K562 (cell line): ENCODE data around the gene FMO3. TPM values are rescaled to one million over a fixed set of nuclear protein-coding genes. Genes with fewer than 3 reads are reported as not detected.

Source experiments
- ATAC-seq: fragments of 200-7000 bp; cut with Tn5 transposase; 3 replicates; pipeline ENCODE4 v1.9.1; 2020; ENCODE audit warnings: moderate library complexity
- BruUV-seq: library from RNA; stranded (reverse); fragments of 400-500 nt; replicated peaks from 2 replicates; lab custom pipeline; 2021; lab: Mats Ljungman, UMichigan
- CTCF ChIA-PET: fragments of 300-600 bp; formaldehyde crosslinking; extraction: SDS; loops from one replicate; lab custom pipeline; 2021; ENCODE audit warnings: low intra/inter-chr PET ratio; lab: Yijun Ruan, JAX
- POLR2A ChIA-PET: fragments of 300-600, 350-650 bp; sonication (Branson Sonifier 250); formaldehyde crosslinking; extraction: SDS; loops from one replicate; lab custom pipeline; 2021; ENCODE audit warnings: antibody characterized with exemption, inconsistent platforms; lab: Yijun Ruan, JAX
- DNase-seq, 4 experiments: peaks; one replicate each; pipeline versions ENCODE4 v3.0.0 to v3.0.0-alpha.2; 2011 to 2018; ENCODE audit warnings: low spot score in 3 of 4, mixed read lengths in 3 of 4; ENCODE audit errors: extremely low read depth in 1 of 4
- FAIRE-seq: peaks from 2 replicates; lab custom pipeline; 2011; peaks lifted over from hg19 to GRCh38; lab: Jason Lieb, UNC
- H2AFZ ChIP-seq: 2 replicates; pipeline ENCODE4 v1.6.0; 2011; ENCODE audit warnings: low read depth, low read length, control low read depth, inconsistent platforms
- H3K27ac ChIP-seq: fragments of 200-600 bp; 3 replicates; pipeline ENCODE4 v1.8.0; 2011; ENCODE audit warnings: low read depth, mild to moderate bottlenecking, control low read depth, inconsistent platforms, low read length, moderate library complexity, mixed read lengths; ENCODE audit errors: extremely low read depth
- H3K27me3 ChIP-seq, 2 experiments: fragments of 300-600 bp in 1 of 2; 2 replicates in 1 of 2; 3 replicates in 1 of 2; pipeline versions ENCODE4 v1.6.0 to v1.8.0; 2011; ENCODE audit warnings: inconsistent platforms in 2 of 2, low read length in 2 of 2, mild to moderate bottlenecking in 1 of 2, mixed read lengths in 1 of 2, moderate library complexity in 1 of 2; ENCODE audit not compliant: control insufficient read depth in 2 of 2, insufficient read depth in 2 of 2
- H3K36me3 ChIP-seq: fragments of 300-600 bp; 3 replicates; pipeline ENCODE4 v1.8.0; 2011; ENCODE audit warnings: mild to moderate bottlenecking, low read length, inconsistent platforms; ENCODE audit not compliant: control insufficient read depth, insufficient read depth
- H3K4me1 ChIP-seq, 2 experiments: fragments of 200-600 bp in 1 of 2; replicated peaks in 1 of 2; 2 replicates in 1 of 2; 3 replicates in 1 of 2; pipeline versions ENCODE4 v1.5.1 to v1.8.0; 2011; ENCODE audit warnings: inconsistent platforms in 2 of 2, low read length in 2 of 2, mild to moderate bottlenecking in 1 of 2, mixed read lengths in 1 of 2, moderate library complexity in 1 of 2; ENCODE audit not compliant: control insufficient read depth in 2 of 2, insufficient read depth in 2 of 2
- H3K4me2 ChIP-seq: 2 replicates; pipeline ENCODE4 v1.6.1; 2011; ENCODE audit warnings: low read length, control low read depth, inconsistent platforms, mixed read lengths; ENCODE audit not compliant: insufficient read depth
- H3K4me3 ChIP-seq: fragments of 200-600 bp; sonication (generic), shearing (Covaris generic); 2 replicates; pipeline ENCODE4 v1.5.1; 2016; ENCODE audit warnings: control low read depth, inconsistent platforms
- H3K79me2 ChIP-seq: fragments of 200-600 bp; 3 replicates; pipeline ENCODE4 v1.8.0; 2011; ENCODE audit warnings: low read length, inconsistent platforms; ENCODE audit not compliant: control insufficient read depth, insufficient read depth
- H3K9ac ChIP-seq, 2 experiments: 2 replicates each; pipeline versions ENCODE4 v1.6.0 to v1.6.1; 2011; ENCODE audit warnings: low read depth in 2 of 2, low read length in 2 of 2, control low read depth in 1 of 2, inconsistent platforms in 1 of 2, mild to moderate bottlenecking in 1 of 2, mixed read lengths in 1 of 2; ENCODE audit not compliant: insufficient read depth in 1 of 2
- H3K9me1 ChIP-seq: one replicate; pipeline ENCODE4 v1.6.0; 2011; ENCODE audit warnings: inconsistent platforms, mild to moderate bottlenecking, low read length, moderate library complexity; ENCODE audit not compliant: control insufficient read depth, insufficient read depth
- H3K9me3 ChIP-seq: replicated peaks from 2 replicates; pipeline ENCODE4 v1.5.1; 2011; ENCODE audit warnings: low read depth, low read length, inconsistent platforms; ENCODE audit not compliant: control insufficient read depth, insufficient read depth
- H4K20me1 ChIP-seq: replicated peaks from 2 replicates; pipeline ENCODE4 v1.6.1; 2011; ENCODE audit warnings: low read length, inconsistent platforms, mixed read lengths; ENCODE audit not compliant: control insufficient read depth, insufficient read depth
- ARID1B ChIP-seq: fragments of 450-650 bp; IDR thresholded peaks from 2 replicates; pipeline ENCODE4 v1.6.1; 2016; ENCODE audit warnings: antibody characterized with exemption, mild to moderate bottlenecking, inconsistent platforms
- EP400 ChIP-seq: fragments of 450-650 bp; IDR thresholded peaks from 2 replicates; pipeline ENCODE4 v1.6.1; 2017; ENCODE audit warnings: antibody characterized with exemption, mild to moderate bottlenecking, moderate library complexity
- GTF2F1 ChIP-seq: IDR thresholded peaks from 2 replicates; pipeline ENCODE4 v1.6.1; 2011; ENCODE audit warnings: low read depth, low read length, improper control_type of control experiment
- HMGN3 ChIP-seq: IDR thresholded peaks from 2 replicates; pipeline ENCODE4 v1.6.1; 2011; ENCODE audit warnings: borderline replicate concordance, low read depth, mild to moderate bottlenecking, mixed read lengths, low read length; ENCODE audit not compliant: insufficient read length; ENCODE audit errors: extremely low read depth
- HOXB6 ChIP-seq: fragments of 250-450 bp; sonication (Bioruptor Pico); IDR thresholded peaks from 2 replicates; pipeline ENCODE4 v1.5.1; 2022; ENCODE audit warnings: mild to moderate bottlenecking, borderline replicate concordance
- MCM3 ChIP-seq: fragments of 450-650 bp; IDR thresholded peaks from 2 replicates; pipeline ENCODE4 v1.6.1; 2016
- MYBL2 ChIP-seq, 2 experiments: fragments of 450-650 bp in 1 of 2; sonication (generic) in 1 of 2; formaldehyde crosslinking in 1 of 2; IDR thresholded peaks; 2 replicates each; pipeline versions ENCODE4 v1.6.1 to v1.8.1; 2017 to 2022; ENCODE audit warnings: borderline replicate concordance in 1 of 2, inconsistent platforms in 1 of 2, low read depth in 1 of 2, mild to moderate bottlenecking in 1 of 2, missing genetic modification reagents in 1 of 2, moderate library complexity in 1 of 2
- NELFE ChIP-seq: IDR thresholded peaks from 2 replicates; pipeline ENCODE4 v1.6.1; 2011; ENCODE audit warnings: mild to moderate bottlenecking; ENCODE audit not compliant: insufficient read depth, insufficient read length
- PHB2 ChIP-seq: fragments of 450-650 bp; IDR thresholded peaks from 2 replicates; pipeline ENCODE4 v1.6.1; 2017; ENCODE audit warnings: low read depth
- RFX5 ChIP-seq: IDR thresholded peaks from 2 replicates; pipeline ENCODE4 v1.6.1; 2011; ENCODE audit warnings: low read depth, mild to moderate bottlenecking, improper control_type of control experiment, low read length
- ZNF174 ChIP-seq: fragments of 250-450 bp; sonication (Bioruptor Pico); IDR thresholded peaks from 2 replicates; pipeline ENCODE4 v1.4.0; 2020; ENCODE audit warnings: mild to moderate bottlenecking
- ZNF764 ChIP-seq: fragments of 250-450 bp; sonication (Bioruptor Pico); IDR thresholded peaks from 2 replicates; pipeline ENCODE4 v1.4.0; 2020; ENCODE audit warnings: low read depth, mild to moderate bottlenecking, moderate library complexity
- ZSCAN29 ChIP-seq: fragments of 450-650 bp; IDR thresholded peaks from 2 replicates; pipeline ENCODE4 v1.6.1; 2017
- WGBS: fragments of 100-300 bp; shearing (Covaris generic); methylation state at CpG from one replicate; pipeline ENCODE4 v1.1.6; 2016; ENCODE audit warnings: low coverage, mixed read lengths; ENCODE audit not compliant: insufficient coverage; ENCODE audit errors: missing lambda C conversion rate; 5-methylcytosine and 5-hydroxymethylcytosine counted together
- in situ Hi-C: fragments of 300-500 bp; cut with MboI; formaldehyde crosslinking; loops from 4 replicates; pipeline ENCODE4 v1.15.0; 2018; ENCODE audit warnings: inconsistent platforms, mixed read lengths
- intact Hi-C: fragments of 100-400 bp; cut with micrococcal nuclease; formaldehyde crosslinking; loops from 2 replicates; pipeline ENCODE4 v1.14.2; 2022
- polyA plus RNA-seq, 8 experiments: library from polyadenylated mRNA; depleted of rRNA in 4 of 8; stranded (reverse) in 5 of 8; unstranded in 3 of 8; fragments of >200 nt; fragmentation: Nextera tagmentation in 2 of 8; fragmentation: Illumina TruSeq in 1 of 8; extraction: Ambion mirVana in 2 of 8; extraction: Trizol in 1 of 8; gene quantifications; 2 replicates each; pipeline versions ENCODE4 v1.2.1 to v1.2.3, GENCODE V29; 2011 to 2014; ENCODE audit warnings: inconsistent platforms in 1 of 8, missing spikeins in 1 of 8
- total RNA-seq, 7 experiments: library from RNA; depleted of rRNA in 6 of 7; stranded (reverse); fragments of >200 nt in 6 of 7; fragmentation: Illumina TruSeq in 2 of 7; extraction: Trizol in 2 of 7; gene quantifications; 2 replicates each; pipeline versions ENCODE4 v1.2.1 to v1.2.3, GENCODE V29; 2011 to 2021; ENCODE audit warnings: low replicate concordance in 1 of 7
- TF ChIP-seq, protein P1 (sequence below): sonication (generic); formaldehyde crosslinking; IDR thresholded peaks from 2 replicates; pipeline ENCODE4 v1.8.0; 2022; ENCODE audit warnings: mild to moderate bottlenecking, missing genetic modification reagents
- TF ChIP-seq, protein P2 (sequence below): fragments of 200-800 bp; sonication (Bioruptor generic); IDR thresholded peaks from 2 replicates; pipeline ENCODE4 v1.6.1; 2017; ENCODE audit warnings: missing genetic modification characterization, missing compliant biosample characterization
- TF ChIP-seq, protein P3 (sequence below): fragments of 250-450 bp; sonication (Bioruptor Pico); IDR thresholded peaks from 2 replicates; pipeline ENCODE4 v1.4.0; 2020; ENCODE audit warnings: mild to moderate bottlenecking, moderate library complexity

The FMO3 gene
- total and polyA plus RNA-seq, 9 of the 15 experiments (the other 6 are each of a cell fraction or from before 2014, with no cell fraction given) = not detected

DNA sequence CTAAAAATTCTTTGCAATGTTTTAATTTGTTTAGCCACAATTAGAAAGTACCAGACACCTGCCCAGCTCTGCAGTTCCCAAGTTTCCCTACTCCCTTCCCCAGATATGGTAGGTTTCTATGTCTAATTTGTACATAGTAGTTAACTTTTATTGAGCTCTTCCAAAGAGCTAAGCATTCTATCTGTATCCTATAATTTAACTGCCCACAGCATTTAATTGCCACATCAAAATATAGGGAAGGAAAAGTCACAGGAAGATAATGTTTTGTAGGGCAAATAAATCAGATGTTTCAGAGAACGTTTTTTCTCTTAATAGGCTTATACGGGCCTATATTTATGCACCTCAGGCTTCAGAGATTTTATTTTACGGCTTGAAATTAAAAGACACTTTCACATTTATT lies 15.7 kb upstream of the FMO3 start:
- Histone ChIP-seq H3K36me3 (no peaks in the 10 kb centered on the region), H3K9ac (no peak overlapping the region), H4K20me1 (no peaks in the 10 kb centered on the region), H3K9me1 (no peaks in the 10 kb centered on the region), H3K4me1 (no peaks in the 10 kb centered on the region), H3K27me3 (no peaks in the 10 kb centered on the region), H3K27ac (no peak overlapping the region), H3K4me2 (no peak overlapping the region), H3K4me3 (no peak overlapping the region)
- CTCF ChIA-PET = no interaction called here
- intact Hi-C loops = no loop called here
- DNase-seq = no peak
- POLR2A ChIA-PET = no interaction called here
- TF ChIP-seq, protein P1, sequence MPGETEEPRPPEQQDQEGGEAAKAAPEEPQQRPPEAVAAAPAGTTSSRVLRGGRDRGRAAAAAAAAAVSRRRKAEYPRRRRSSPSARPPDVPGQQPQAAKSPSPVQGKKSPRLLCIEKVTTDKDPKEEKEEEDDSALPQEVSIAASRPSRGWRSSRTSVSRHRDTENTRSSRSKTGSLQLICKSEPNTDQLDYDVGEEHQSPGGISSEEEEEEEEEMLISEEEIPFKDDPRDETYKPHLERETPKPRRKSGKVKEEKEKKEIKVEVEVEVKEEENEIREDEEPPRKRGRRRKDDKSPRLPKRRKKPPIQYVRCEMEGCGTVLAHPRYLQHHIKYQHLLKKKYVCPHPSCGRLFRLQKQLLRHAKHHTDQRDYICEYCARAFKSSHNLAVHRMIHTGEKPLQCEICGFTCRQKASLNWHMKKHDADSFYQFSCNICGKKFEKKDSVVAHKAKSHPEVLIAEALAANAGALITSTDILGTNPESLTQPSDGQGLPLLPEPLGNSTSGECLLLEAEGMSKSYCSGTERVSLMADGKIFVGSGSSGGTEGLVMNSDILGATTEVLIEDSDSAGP = no peak
- no peak for TF ChIP-seq NELFE
- TF ChIP-seq, protein P2, sequence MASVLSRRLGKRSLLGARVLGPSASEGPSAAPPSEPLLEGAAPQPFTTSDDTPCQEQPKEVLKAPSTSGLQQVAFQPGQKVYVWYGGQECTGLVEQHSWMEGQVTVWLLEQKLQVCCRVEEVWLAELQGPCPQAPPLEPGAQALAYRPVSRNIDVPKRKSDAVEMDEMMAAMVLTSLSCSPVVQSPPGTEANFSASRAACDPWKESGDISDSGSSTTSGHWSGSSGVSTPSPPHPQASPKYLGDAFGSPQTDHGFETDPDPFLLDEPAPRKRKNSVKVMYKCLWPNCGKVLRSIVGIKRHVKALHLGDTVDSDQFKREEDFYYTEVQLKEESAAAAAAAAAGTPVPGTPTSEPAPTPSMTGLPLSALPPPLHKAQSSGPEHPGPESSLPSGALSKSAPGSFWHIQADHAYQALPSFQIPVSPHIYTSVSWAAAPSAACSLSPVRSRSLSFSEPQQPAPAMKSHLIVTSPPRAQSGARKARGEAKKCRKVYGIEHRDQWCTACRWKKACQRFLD (CRISPR knock-in tag) = no peak
- TF ChIP-seq PHB2 = no peak
- no peak for TF ChIP-seq MYBL2 (IDR thresholded peaks at IDR 0.05; ENCODE audit: low read depth)
- TF ChIP-seq MYBL2 (CRISPR knock-in tag; IDR thresholded peaks at IDR 0.05; ENCODE audit: borderline replicate concordance) = no peak
- no peak for TF ChIP-seq RFX5
- no peak for TF ChIP-seq MCM3
- TF ChIP-seq HMGN3 = no peak
- TF ChIP-seq HOXB6 = no peak
- TF ChIP-seq ZSCAN29 = no peak
- TF ChIP-seq EP400 = no peak
- TF ChIP-seq ZNF174 = no peak
- TF ChIP-seq ARID1B = no peak
- TF ChIP-seq, protein P3, sequence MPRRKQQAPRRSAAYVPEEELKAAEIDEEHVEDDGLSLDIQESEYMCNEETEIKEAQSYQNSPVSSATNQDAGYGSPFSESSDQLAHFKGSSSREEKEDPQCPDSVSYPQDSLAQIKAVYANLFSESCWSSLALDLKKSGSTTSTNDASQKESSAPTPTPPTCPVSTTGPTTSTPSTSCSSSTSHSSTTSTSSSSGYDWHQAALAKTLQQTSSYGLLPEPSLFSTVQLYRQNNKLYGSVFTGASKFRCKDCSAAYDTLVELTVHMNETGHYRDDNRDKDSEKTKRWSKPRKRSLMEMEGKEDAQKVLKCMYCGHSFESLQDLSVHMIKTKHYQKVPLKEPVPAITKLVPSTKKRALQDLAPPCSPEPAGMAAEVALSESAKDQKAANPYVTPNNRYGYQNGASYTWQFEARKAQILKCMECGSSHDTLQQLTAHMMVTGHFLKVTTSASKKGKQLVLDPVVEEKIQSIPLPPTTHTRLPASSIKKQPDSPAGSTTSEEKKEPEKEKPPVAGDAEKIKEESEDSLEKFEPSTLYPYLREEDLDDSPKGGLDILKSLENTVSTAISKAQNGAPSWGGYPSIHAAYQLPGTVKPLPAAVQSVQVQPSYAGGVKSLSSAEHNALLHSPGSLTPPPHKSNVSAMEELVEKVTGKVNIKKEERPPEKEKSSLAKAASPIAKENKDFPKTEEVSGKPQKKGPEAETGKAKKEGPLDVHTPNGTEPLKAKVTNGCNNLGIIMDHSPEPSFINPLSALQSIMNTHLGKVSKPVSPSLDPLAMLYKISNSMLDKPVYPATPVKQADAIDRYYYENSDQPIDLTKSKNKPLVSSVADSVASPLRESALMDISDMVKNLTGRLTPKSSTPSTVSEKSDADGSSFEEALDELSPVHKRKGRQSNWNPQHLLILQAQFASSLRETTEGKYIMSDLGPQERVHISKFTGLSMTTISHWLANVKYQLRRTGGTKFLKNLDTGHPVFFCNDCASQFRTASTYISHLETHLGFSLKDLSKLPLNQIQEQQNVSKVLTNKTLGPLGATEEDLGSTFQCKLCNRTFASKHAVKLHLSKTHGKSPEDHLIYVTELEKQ (CRISPR knock-in tag) = no peak
- no peak for TF ChIP-seq ZNF764 (CRISPR knock-in tag)
- no peak for TF ChIP-seq GTF2F1
- TF ChIP-seq, all 486 proteins: peak for 0
- Histone ChIP-seq H3K79me2 (no peaks in the 10 kb centered on the region), H3K9me3 (no peaks in the 10 kb centered on the region), H2AFZ (no peak overlapping the region)
- in situ Hi-C loops = no loop called here
- BruUV-seq = no TSS peak
- ATAC-seq (no peak), FAIRE-seq (no peak)
- 9% methylated on average over 3 of the region's 3 CpGs for WGBS
